Astrocyte of the cerebellum (primary cell): ENCODE data around the gene CDK18.

Experiments used
- DNase-seq: peaks from one replicate; pipeline ENCODE4 v3.0.0-alpha.2; 2011; ENCODE audit warnings: low read depth
- H3K4me3 ChIP-seq: 2 replicates; pipeline ENCODE4 v1.5.1; 2011; ENCODE audit warnings: mild to moderate bottlenecking, low read depth, low read length, moderate library complexity
- in situ Hi-C: cut with HindIII; loops from 2 replicates; pipeline ENCODE4 v1.10.0; 2017; ENCODE audit warnings: low sequenced_read_pairs
- TF ChIP-seq, protein P1 (sequence below): IDR thresholded peaks from 2 replicates; pipeline ENCODE4 v1.5.1; 2012; ENCODE audit warnings: low read length, low read depth, moderate library complexity, mild to moderate bottlenecking; ENCODE audit errors: missing control alignments

CDK18 gene

DNA sequence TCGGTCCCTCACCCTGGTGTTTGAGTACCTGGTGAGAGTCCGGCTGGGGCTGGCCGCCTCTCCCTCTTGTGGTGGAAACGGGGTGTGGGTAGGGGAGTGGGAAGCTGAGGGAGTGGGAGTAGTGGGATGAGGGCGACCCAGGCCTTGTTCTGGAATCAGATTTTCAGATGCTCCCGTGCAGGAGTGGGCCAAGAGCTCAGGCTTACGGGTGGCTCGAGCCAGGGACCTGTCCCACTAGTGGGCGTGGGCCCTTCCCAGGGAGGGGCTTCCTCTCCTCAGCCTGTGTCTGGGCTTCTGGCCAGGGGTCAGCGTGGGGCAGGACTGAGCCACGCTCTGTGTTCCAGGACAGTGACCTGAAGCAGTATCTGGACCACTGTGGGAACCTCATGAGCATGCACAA, 22.0 kb downstream of the CDK18 start:
- in situ Hi-C loops = no loop called here
- TF ChIP-seq, protein P1, sequence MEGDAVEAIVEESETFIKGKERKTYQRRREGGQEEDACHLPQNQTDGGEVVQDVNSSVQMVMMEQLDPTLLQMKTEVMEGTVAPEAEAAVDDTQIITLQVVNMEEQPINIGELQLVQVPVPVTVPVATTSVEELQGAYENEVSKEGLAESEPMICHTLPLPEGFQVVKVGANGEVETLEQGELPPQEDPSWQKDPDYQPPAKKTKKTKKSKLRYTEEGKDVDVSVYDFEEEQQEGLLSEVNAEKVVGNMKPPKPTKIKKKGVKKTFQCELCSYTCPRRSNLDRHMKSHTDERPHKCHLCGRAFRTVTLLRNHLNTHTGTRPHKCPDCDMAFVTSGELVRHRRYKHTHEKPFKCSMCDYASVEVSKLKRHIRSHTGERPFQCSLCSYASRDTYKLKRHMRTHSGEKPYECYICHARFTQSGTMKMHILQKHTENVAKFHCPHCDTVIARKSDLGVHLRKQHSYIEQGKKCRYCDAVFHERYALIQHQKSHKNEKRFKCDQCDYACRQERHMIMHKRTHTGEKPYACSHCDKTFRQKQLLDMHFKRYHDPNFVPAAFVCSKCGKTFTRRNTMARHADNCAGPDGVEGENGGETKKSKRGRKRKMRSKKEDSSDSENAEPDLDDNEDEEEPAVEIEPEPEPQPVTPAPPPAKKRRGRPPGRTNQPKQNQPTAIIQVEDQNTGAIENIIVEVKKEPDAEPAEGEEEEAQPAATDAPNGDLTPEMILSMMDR = no peak
- H3K4me3 ChIP-seq = no peak overlapping the region
- DNase-seq = no peak

- TF ChIP-seq, protein P1 = no peak
- no peak for DNase-seq
These were observed 23.5 kb downstream of the CDK18 start for GRCh38 chr1:205527931-205528330.

GRCh38 chr1:205528446-205528886, 24.0 kb downstream of the CDK18 start:
- no peak for DNase-seq
- in situ Hi-C loops = no loop called here
- peak overlapping the region; percentile 21 for H3K4me3 ChIP-seq
- TF ChIP-seq, protein P1 = no peak

More at GRCh38 chr1:205527931-205528330, 23.5 kb downstream of the CDK18 start:
- no peak overlapping the region for H3K4me3 ChIP-seq
- in situ Hi-C loops = no loop called here

GRCh38 chr1:205528887-205529825, 24.7 kb downstream of the CDK18 start:
- TF ChIP-seq, protein P1 = peak; percentile 90
- in situ Hi-C loops = no loop called here
- DNase-seq = peak; percentile 6
- H3K4me3 ChIP-seq = peak overlapping the region; percentile 21

DNA sequence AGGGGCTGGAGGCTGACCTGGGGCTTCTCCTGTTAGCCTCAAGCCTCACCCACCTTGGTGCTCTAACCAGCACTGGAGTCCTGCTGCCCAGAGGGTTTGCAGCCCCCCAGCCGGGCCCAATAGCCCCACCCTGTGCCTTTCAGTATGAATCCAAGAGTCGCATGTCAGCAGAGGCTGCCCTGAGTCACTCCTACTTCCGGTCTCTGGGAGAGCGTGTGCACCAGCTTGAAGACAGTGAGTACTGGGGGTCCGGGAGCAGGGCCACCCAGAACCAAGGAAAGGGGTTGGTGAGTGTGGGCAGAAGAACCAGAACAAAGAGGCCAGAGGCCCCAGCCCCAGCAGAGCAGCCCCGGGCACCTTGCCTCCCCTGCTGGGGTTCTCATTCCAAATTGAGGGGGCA, 25.6 kb downstream of the CDK18 start:
- in situ Hi-C loops = no loop called here
- TF ChIP-seq, protein P1 = no peak
- DNase-seq = no peak
- H3K4me3 ChIP-seq = no peak overlapping the region

DNA sequence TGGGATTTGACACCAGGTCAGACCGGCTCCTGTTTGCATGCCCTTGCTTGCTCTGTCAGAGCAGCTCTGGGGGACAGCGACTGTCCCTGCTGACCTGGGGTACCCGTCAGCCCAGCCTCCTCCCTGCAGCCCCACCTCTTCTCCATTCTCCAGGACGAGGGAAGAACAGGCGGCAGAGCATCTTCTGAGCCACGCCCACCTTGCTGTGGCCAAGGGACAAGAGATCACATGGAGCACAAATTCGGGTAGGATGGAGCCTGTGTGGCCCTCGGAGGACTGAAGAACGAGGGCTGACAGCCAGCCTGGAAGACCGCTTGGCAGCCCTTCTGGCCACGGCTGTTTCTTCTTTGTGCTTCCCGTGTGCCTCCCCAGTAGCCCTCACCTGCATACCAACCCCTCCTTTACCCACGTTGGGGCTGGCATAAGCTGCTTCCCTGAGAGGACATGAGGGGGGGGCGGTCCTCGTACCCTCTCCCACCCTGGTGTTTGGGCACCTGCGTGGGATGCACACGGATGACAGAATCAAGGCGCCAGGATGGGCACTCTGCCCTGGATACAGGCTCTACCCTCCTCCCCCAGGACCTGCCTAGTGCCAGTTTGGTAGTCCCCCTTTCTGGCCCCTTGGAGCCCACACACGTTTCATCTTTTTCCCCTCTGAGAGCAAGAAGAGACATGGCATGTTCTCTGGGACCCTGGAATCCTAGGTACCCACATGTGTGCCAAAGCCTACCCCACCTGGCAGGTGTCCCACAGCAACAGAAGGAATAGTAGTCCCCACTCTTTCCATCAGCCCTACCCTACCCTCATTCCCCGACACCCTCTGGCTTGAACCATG, 26.9 kb downstream of the CDK18 start:
- DNase-seq = no peak
- in situ Hi-C loops = no loop called here
- TF ChIP-seq, protein P1 = no peak
- no peak overlapping the region for H3K4me3 ChIP-seq
